CD14-positive monocyte (primary cell): ENCODE data around the gene FBXL15. TPM values are rescaled to one million over a fixed set of nuclear protein-coding genes. Genes with fewer than 3 reads are reported as not detected.
A peak's percentile ranks its signal among the peaks of the same experiment; 100 is the strongest.

Source experiments
- DNase-seq, 3 donors: peaks; one replicate each; pipeline ENCODE4 v3.0.0-alpha.2; 2011 to 2022
- H2AFZ ChIP-seq: 2 replicates; pipeline ENCODE4 v1.6.0; 2012; ENCODE audit warnings: mild to moderate bottlenecking, low read depth, low read length, inconsistent platforms; ENCODE audit not compliant: insufficient read depth, poor library complexity, severe bottlenecking
- H3K27ac ChIP-seq, 2 donors: 1 replicate in 1 of 2; 2 replicates in 1 of 2; pipeline ENCODE4 v1.5.1; 2012 to 2013; ENCODE audit warnings: low read length in 2 of 2, control low read depth in 1 of 2, inconsistent platforms in 1 of 2, low read depth in 1 of 2, mild to moderate bottlenecking in 1 of 2
- H3K27me3 ChIP-seq, 2 donors: one replicate each; pipeline versions ENCODE4 v1.6.0 to v1.6.1; 2011 to 2013; ENCODE audit warnings: low read length in 2 of 2; ENCODE audit not compliant: control insufficient read depth in 2 of 2, insufficient read depth in 2 of 2
- H3K36me3 ChIP-seq, 2 donors: replicated peaks in 1 of 2; 1 replicate in 1 of 2; 2 replicates in 1 of 2; pipeline versions ENCODE4 v1.5.1 to v1.6.1; 2012 to 2013; ENCODE audit warnings: low read length in 2 of 2, control low read depth in 1 of 2, inconsistent platforms in 1 of 2, mild to moderate bottlenecking in 1 of 2; ENCODE audit not compliant: insufficient read depth in 2 of 2, control insufficient read depth in 1 of 2
- H3K4me1 ChIP-seq, 2 donors: 1 replicate in 1 of 2; 2 replicates in 1 of 2; pipeline versions ENCODE4 v1.5.1 to v1.6.1; 2012 to 2013; ENCODE audit warnings: low read length in 2 of 2, control low read depth in 1 of 2, inconsistent platforms in 1 of 2, mild to moderate bottlenecking in 1 of 2, moderate library complexity in 1 of 2; ENCODE audit not compliant: insufficient read depth in 2 of 2, control insufficient read depth in 1 of 2
- H3K4me2 ChIP-seq: replicated peaks from 2 replicates; pipeline ENCODE3; 2012; ENCODE audit warnings: low read length, moderate library complexity, mild to moderate bottlenecking; ENCODE audit not compliant: poor library complexity, severe bottlenecking; ENCODE audit errors: extremely low read depth
- H3K4me3 ChIP-seq, 3 experiments: fragments of 200-600 bp in 1 of 3; sonication (generic) in 1 of 3; replicated peaks in 1 of 3; 1 replicate in 2 of 3; 2 replicates in 1 of 3; pipeline ENCODE4 v1.5.1; 2011 to 2013; ENCODE audit warnings: low read length in 3 of 3, mild to moderate bottlenecking in 3 of 3, control low read depth in 2 of 3, low read depth in 2 of 3, inconsistent platforms in 1 of 3, moderate library complexity in 1 of 3
- H3K79me2 ChIP-seq: 2 replicates; pipeline ENCODE4 v1.6.0; 2012; ENCODE audit warnings: mild to moderate bottlenecking, control low read depth, inconsistent platforms, low read length, moderate library complexity; ENCODE audit not compliant: insufficient read depth
- H3K9ac ChIP-seq: 2 replicates; pipeline ENCODE4 v1.6.0; 2017; ENCODE audit warnings: low read length, mild to moderate bottlenecking; ENCODE audit not compliant: insufficient read depth, poor library complexity, severe bottlenecking
- H3K9me3 ChIP-seq, 2 donors: replicated peaks in 1 of 2; 1 replicate in 1 of 2; 2 replicates in 1 of 2; pipeline versions ENCODE4 v1.5.1 to v1.6.1; 2012 to 2013; ENCODE audit warnings: low read length in 2 of 2, control low read depth in 1 of 2; ENCODE audit not compliant: control insufficient read depth in 1 of 2, insufficient read depth in 1 of 2
- H4K20me1 ChIP-seq: 2 replicates; pipeline ENCODE4 v1.6.0; 2012; ENCODE audit warnings: mild to moderate bottlenecking, low read length, control low read depth, moderate library complexity; ENCODE audit not compliant: insufficient read depth
- H3K27ac Mint-ChIP-seq, 7 donors: one replicate each; pipeline ENCODE4 v1.8.0; 2020; ENCODE audit warnings: mild to moderate bottlenecking in 7 of 7, mixed read lengths in 7 of 7, moderate library complexity in 6 of 7, inconsistent platforms in 2 of 7
- H3K27me3 Mint-ChIP-seq, 3 donors: one replicate each; pipeline ENCODE4 v1.8.0; 2021 to 2022; ENCODE audit warnings: low read depth in 3 of 3, mild to moderate bottlenecking in 3 of 3, mixed read lengths in 3 of 3, moderate library complexity in 3 of 3, inconsistent platforms in 1 of 3
- H3K36me3 Mint-ChIP-seq, 2 donors: one replicate each; pipeline ENCODE4 v1.8.0; 2020; ENCODE audit warnings: mixed read lengths in 2 of 2, inconsistent platforms in 1 of 2, mild to moderate bottlenecking in 1 of 2
- H3K4me1 Mint-ChIP-seq: one replicate; pipeline ENCODE4 v1.8.0; 2020; ENCODE audit warnings: mild to moderate bottlenecking, mixed read lengths
- H3K4me3 Mint-ChIP-seq, 2 donors: one replicate each; pipeline ENCODE4 v1.8.0; 2020; ENCODE audit warnings: mild to moderate bottlenecking in 2 of 2, mixed read lengths in 2 of 2, moderate library complexity in 1 of 2
- H3K9me3 Mint-ChIP-seq, 7 donors: one replicate each; pipeline ENCODE4 v1.8.0; 2020 to 2022; ENCODE audit warnings: mixed read lengths in 7 of 7, mild to moderate bottlenecking in 6 of 7, moderate library complexity in 6 of 7, inconsistent platforms in 2 of 7
- CTCF ChIP-seq: fragments of 200-600 bp; IDR thresholded peaks from one replicate; pipeline ENCODE4 v1.8.0; 2022; ENCODE audit warnings: antibody characterized with exemption, mild to moderate bottlenecking
- WGBS: methylation state at CpG from one replicate; pipeline ENCODE4 v1.1.5; 2013; ENCODE audit warnings: missing lambda C conversion rate; ENCODE audit not compliant: insufficient coverage; 5-methylcytosine and 5-hydroxymethylcytosine counted together
- intact Hi-C, 2 donors: fragments of 100-400 bp; cut with micrococcal nuclease; formaldehyde crosslinking; loops; one replicate each; pipeline versions ENCODE4 v1.15.0 to v1.15.1; 2023
- polyA plus RNA-seq, 3 donors: library from polyadenylated mRNA; depleted of rRNA in 1 of 3; unstranded in 2 of 3; stranded (reverse) in 1 of 3; fragments of 300-500 nt in 2 of 3; fragments of >200 nt in 1 of 3; fragmentation: Illumina TruSeq in 2 of 3; gene quantifications; 1 replicate in 2 of 3; 2 replicates in 1 of 3; pipeline ENCODE4 v1.2.3, GENCODE V29; 2012 to 2021

The FBXL15 gene
- polyA plus RNA-seq, 3 donors, result 16.0 to 36.3 (median 25.5) TPM

DNA sequence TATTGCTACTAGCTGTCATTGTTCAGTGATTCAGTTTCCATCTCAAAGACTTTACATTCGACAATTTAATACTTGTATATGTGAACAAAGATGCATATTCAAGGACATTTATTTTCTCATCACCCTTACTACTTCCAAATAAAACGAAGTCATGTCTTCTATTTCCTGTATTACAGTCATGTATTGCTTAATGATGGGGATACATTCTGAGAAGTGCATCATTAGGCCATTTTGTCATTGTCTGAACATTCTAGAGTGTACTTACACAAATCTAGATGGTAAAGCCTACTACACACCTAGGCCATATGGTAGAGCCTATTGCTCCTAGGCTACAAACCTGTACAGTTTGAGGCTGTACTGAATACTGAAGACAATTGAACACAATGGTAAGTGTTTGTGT lies 24.2 kb downstream of the FBXL15 start:
- Histone ChIP-seq H4K20me1 (no peaks in the 10 kb centered on the region), H3K79me2 (no peaks in the 10 kb centered on the region), H3K4me1 (peaks cover 13 to 25% of the 10 kb centered on the region in 2 donors), H3K9me3 (no peaks in the 10 kb centered on the region), H3K9ac (no peak overlapping the region), H3K4me3 (no peak overlapping the region), H3K27ac (peak overlapping the region in 1 of 2 donors; percentile 44), H2AFZ (no peak overlapping the region), H3K36me3 (no peaks in the 10 kb centered on the region), H3K27me3 (no peaks in the 10 kb centered on the region), H3K4me2 (peak overlapping the region; percentile 5)
- Mint-ChIP-seq H3K4me1 (peaks cover 11% of the 10 kb centered on the region), H3K36me3 (no peaks in the 10 kb centered on the region), H3K4me3 (no peak overlapping the region), H3K9me3 (peaks cover 0 to 3% (median 0%) of the 10 kb centered on the region in 7 donors), H3K27me3 (peaks cover 0 to 3% (median 2%) of the 10 kb centered on the region in 3 donors), H3K27ac (peak overlapping the region in 3 of 7 donors; percentile 4 to 54 (median 21))
- intact Hi-C loops, result no loop called here
- TF ChIP-seq CTCF, result no peak
- peak in 2 of 3 donors; percentile 60 to 64 for DNase-seq
- no CpG with 5 or more reads among the region's 2 CpGs for WGBS

DNA sequence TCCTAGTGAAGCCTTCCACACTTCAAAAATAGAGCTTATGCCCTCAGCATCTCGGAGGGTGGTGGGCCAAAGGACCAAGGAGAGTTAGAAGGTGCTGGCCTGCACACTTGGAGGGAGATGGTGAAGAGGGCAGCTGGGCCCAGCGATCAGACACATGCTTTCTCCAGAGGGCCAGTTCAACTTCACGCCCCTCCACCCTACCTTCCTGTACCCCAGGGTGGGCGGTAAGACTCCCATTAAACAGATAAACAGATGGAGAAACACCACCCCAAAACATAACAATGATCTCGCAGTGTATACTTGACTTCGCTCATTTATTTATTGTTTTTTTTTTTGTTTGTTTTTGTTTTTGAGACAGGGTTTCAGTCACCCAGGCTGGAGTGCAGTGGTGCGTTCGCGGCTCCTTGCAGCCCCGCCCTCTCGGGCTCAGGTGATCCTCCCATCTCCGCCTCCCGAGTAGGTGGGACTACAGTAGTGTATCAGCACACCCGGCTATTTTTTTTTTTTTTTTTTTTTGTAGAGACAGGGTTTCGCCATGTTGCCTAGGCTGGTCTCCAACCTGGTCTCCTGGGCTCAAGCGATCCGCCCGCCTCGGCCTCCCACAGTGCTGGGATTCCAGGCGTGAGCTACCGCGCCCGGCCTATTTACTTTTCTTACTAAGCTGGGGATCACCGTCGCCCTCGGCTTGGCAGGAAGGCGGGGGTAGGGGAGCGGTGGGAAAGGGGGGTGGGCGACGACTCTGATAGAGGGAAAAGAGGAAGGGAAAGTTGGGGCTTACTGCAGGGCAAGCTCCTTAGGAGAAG lies 28.9 kb downstream of the FBXL15 start:
- H3K9me3 Mint-ChIP-seq, result peaks cover 0 to 4% (median 0%) of the 10 kb centered on the region in 7 donors
- H3K9me3 ChIP-seq, result no peaks in the 10 kb centered on the region
- H3K9ac ChIP-seq, result peak overlapping the region; percentile 83
- no peaks in the 10 kb centered on the region for H4K20me1 ChIP-seq
- peaks cover 14% of the 10 kb centered on the region for H3K79me2 ChIP-seq
- WGBS, result 0% methylated on average over 4 of the region's 30 CpGs
- no peaks in the 10 kb centered on the region for H3K27me3 ChIP-seq
- intact Hi-C loops, result no loop called here
- peaks cover 0 to 2% (median 0%) of the 10 kb centered on the region in 3 donors for H3K27me3 Mint-ChIP-seq
- peaks cover 52 to 66% of the 10 kb centered on the region in 2 donors for H3K4me1 ChIP-seq
- H3K27ac ChIP-seq, result peak overlapping the region; percentile 60 to 98
- H2AFZ ChIP-seq, result peak overlapping the region; percentile 89
- TF ChIP-seq CTCF, result no peak
- DNase-seq, result peak in 2 of 3 donors; percentile 35 to 41
- peak overlapping the region; percentile 96 for H3K4me2 ChIP-seq
- peaks cover 50% of the 10 kb centered on the region for H3K4me1 Mint-ChIP-seq
- H3K36me3 ChIP-seq, result no peaks in the 10 kb centered on the region
- H3K4me3 ChIP-seq, result peak overlapping the region; percentile 72 to 84 (median 80)
- H3K4me3 Mint-ChIP-seq, result peak overlapping the region; percentile 89 to 94
- H3K27ac Mint-ChIP-seq, result peak overlapping the region; percentile 84 to 93 (median 88)
- H3K36me3 Mint-ChIP-seq, result peaks cover 4 to 5% of the 10 kb centered on the region in 2 donors
